K562 (cell line): ENCODE results near the gene GRIK5. TPM values are rescaled to one million over a fixed set of nuclear protein-coding genes. Genes with fewer than 3 reads are reported as not detected.
A peak's percentile ranks its signal among the peaks of the same experiment; 100 is the strongest.

Experiments
- CEBPZ ChIP-seq: fragments of 150-350 bp; IDR thresholded peaks from 2 replicates; pipeline ENCODE4 v1.6.1; 2014; ENCODE audit warnings: low read depth, mild to moderate bottlenecking, low read length, borderline replicate concordance
- DEAF1 ChIP-seq: fragments of 450-650 bp; formaldehyde crosslinking; IDR thresholded peaks from 2 replicates; pipeline ENCODE4 v1.4.0; 2020; ENCODE audit warnings: mild to moderate bottlenecking, moderate library complexity
- EHMT2 ChIP-seq: fragments of 450-650 bp; IDR thresholded peaks from 2 replicates; pipeline ENCODE4 v1.6.1; 2018; ENCODE audit warnings: antibody characterized with exemption
- FOXA1 ChIP-seq: fragments of 450-650 bp; IDR thresholded peaks from 2 replicates; pipeline ENCODE4 v1.6.1; 2016; ENCODE audit warnings: mild to moderate bottlenecking, borderline replicate concordance
- GATAD2A ChIP-seq: fragments of 450-650 bp; IDR thresholded peaks from 2 replicates; pipeline ENCODE4 v1.6.1; 2017
- GTF2B ChIP-seq: IDR thresholded peaks from 2 replicates; pipeline ENCODE4 v1.6.1; 2011; ENCODE audit not compliant: insufficient read length; ENCODE audit errors: extremely low read depth
- HCFC1 ChIP-seq: IDR thresholded peaks from 2 replicates; pipeline ENCODE4 v1.6.1; 2012; ENCODE audit warnings: low read depth, low read length, improper control_type of control experiment
- HDAC8 ChIP-seq: fragments of 450-650 bp; IDR thresholded peaks from 2 replicates; pipeline ENCODE4 v1.6.1; 2016; ENCODE audit warnings: mild to moderate bottlenecking, missing genetic modification characterization, moderate library complexity, missing compliant biosample characterization
- JUNB ChIP-seq: fragments of 450-650 bp; formaldehyde crosslinking; conservative IDR thresholded peaks from 2 replicates; pipeline ENCODE4 v1.4.0; 2020; ENCODE audit warnings: mild to moderate bottlenecking
- MED1 ChIP-seq: sonication (generic); formaldehyde crosslinking; IDR thresholded peaks from 2 replicates; pipeline ENCODE4 v1.8.1; 2023; ENCODE audit warnings: missing genetic modification reagents, borderline replicate concordance
- MEF2D ChIP-seq: conservative IDR thresholded peaks from 2 replicates; pipeline ENCODE4 v1.6.1; 2016; ENCODE audit warnings: low read depth, missing genetic modification characterization, missing compliant biosample characterization
- MTA2 ChIP-seq: fragments of 450-650 bp; IDR thresholded peaks from 2 replicates; pipeline ENCODE4 v1.6.1; 2016; ENCODE audit warnings: low read depth
- NCOR1 ChIP-seq: fragments of 450-650 bp; IDR thresholded peaks from 2 replicates; pipeline ENCODE4 v1.6.1; 2016; ENCODE audit warnings: mild to moderate bottlenecking, moderate library complexity
- NFYB ChIP-seq: IDR thresholded peaks from 2 replicates; pipeline ENCODE4 v1.6.1; 2011; ENCODE audit warnings: mild to moderate bottlenecking, moderate library complexity; ENCODE audit not compliant: insufficient read length; ENCODE audit errors: extremely low read depth
- OTX1 ChIP-seq: fragments of 450-650 bp; formaldehyde crosslinking; IDR thresholded peaks from 2 replicates; pipeline ENCODE4 v1.4.0; 2022; ENCODE audit warnings: mild to moderate bottlenecking
- TCF15 ChIP-seq: fragments of 250-450 bp; sonication (Bioruptor Pico); IDR thresholded peaks from 2 replicates; pipeline ENCODE4 v1.8.0; 2022; ENCODE audit warnings: moderate library complexity, mild to moderate bottlenecking, inconsistent platforms
- ZKSCAN1 ChIP-seq: fragments of 150-350 bp; IDR thresholded peaks from 2 replicates; pipeline ENCODE4 v1.6.1; 2016; ENCODE audit warnings: low read depth, low read length
- ZNF518B ChIP-seq: fragments of 250-450 bp; sonication (Bioruptor Pico); IDR thresholded peaks from 2 replicates; pipeline ENCODE4 v1.5.0; 2021; ENCODE audit warnings: mild to moderate bottlenecking, moderate library complexity
- polyA plus RNA-seq, 8 experiments: library from polyadenylated mRNA; depleted of rRNA in 4 of 8; stranded (reverse) in 5 of 8; unstranded in 3 of 8; fragments of >200 nt; fragmentation: Nextera tagmentation in 2 of 8; fragmentation: Illumina TruSeq in 1 of 8; extraction: Ambion mirVana in 2 of 8; extraction: Trizol in 1 of 8; gene quantifications; 2 replicates each; pipeline versions ENCODE4 v1.2.1 to v1.2.3, GENCODE V29; 2011 to 2014; ENCODE audit warnings: inconsistent platforms in 1 of 8, missing spikeins in 1 of 8
- total RNA-seq, 7 experiments: library from RNA; depleted of rRNA in 6 of 7; stranded (reverse); fragments of >200 nt in 6 of 7; fragmentation: Illumina TruSeq in 2 of 7; extraction: Trizol in 2 of 7; gene quantifications; 2 replicates each; pipeline versions ENCODE4 v1.2.1 to v1.2.3, GENCODE V29; 2011 to 2021; ENCODE audit warnings: low replicate concordance in 1 of 7

GRIK5 gene
- total and polyA plus RNA-seq, 9 of the 15 experiments (the other 6 are each of a cell fraction or from before 2014, with no cell fraction given), result 0.04 to 0.55 (median 0.27) TPM; not detected in 2

- no peak for TF ChIP-seq HCFC1
- TF ChIP-seq MEF2D (tag), result no peak; the same call in 1 of the 2 replicates
- TF ChIP-seq ZNF518B, result no peak
- TF ChIP-seq FOXA1, result no peak
- TF ChIP-seq GATAD2A, result no peak
- TF ChIP-seq GTF2B, result no peak
- TF ChIP-seq MED1 (CRISPR knock-in tag), result no peak
- TF ChIP-seq ZKSCAN1, result no peak
- no peak for TF ChIP-seq NCOR1
- peak; percentile 61 for TF ChIP-seq DEAF1 (CRISPR knock-in tag)
- TF ChIP-seq NFYB, result no peak
- TF ChIP-seq JUNB (CRISPR knock-in tag), result peak; percentile 25; the same call in 1 of the 2 replicates
- peak; percentile 57; the same call in 1 of the 2 replicates for TF ChIP-seq TCF15 (CRISPR knock-in tag)
- TF ChIP-seq OTX1 (CRISPR knock-in tag), result peak; percentile 49; the same call in 1 of the 2 replicates
- no peak for TF ChIP-seq EHMT2
- no peak; the same call in 1 of the 2 replicates for TF ChIP-seq HDAC8 (tag)
- TF ChIP-seq MTA2, result peak; percentile 33; the same call in 1 of the 2 replicates
- no peak for TF ChIP-seq CEBPZ
Observed at GRCh38 chr19:42010245-42011126, 59.5 kb downstream of the GRIK5 start (continued).
